GM13976 (cell line): ENCODE data around the gene GGACT.
"Not testable (repeated sequence)": the region's sequence is repeated elsewhere in the genome, so short reads cannot be mapped to it uniquely, and the experiment has no call there.

ENCODE experiments used
- DNase-seq: peaks from one replicate; pipeline ENCODE4 v3.0.0; 2012; ENCODE audit warnings: low spot score
- in situ Hi-C: fragments of 300-500 bp; cut with MboI; formaldehyde crosslinking; loops from one replicate; pipeline ENCODE4 v1.12.0; 2022; ENCODE audit warnings: low sequenced_read_pairs, mixed read lengths, inconsistent platforms; ENCODE audit not compliant: unreplicated experiment
- TF ChIP-seq, protein P1 (sequence below): IDR thresholded peaks from 2 replicates; pipeline ENCODE4 v1.5.1; 2012; ENCODE audit warnings: borderline replicate concordance, mild to moderate bottlenecking; ENCODE audit not compliant: insufficient read depth; ENCODE audit errors: extremely low read depth, missing control alignments, control extremely low read depth

GGACT gene

DNA sequence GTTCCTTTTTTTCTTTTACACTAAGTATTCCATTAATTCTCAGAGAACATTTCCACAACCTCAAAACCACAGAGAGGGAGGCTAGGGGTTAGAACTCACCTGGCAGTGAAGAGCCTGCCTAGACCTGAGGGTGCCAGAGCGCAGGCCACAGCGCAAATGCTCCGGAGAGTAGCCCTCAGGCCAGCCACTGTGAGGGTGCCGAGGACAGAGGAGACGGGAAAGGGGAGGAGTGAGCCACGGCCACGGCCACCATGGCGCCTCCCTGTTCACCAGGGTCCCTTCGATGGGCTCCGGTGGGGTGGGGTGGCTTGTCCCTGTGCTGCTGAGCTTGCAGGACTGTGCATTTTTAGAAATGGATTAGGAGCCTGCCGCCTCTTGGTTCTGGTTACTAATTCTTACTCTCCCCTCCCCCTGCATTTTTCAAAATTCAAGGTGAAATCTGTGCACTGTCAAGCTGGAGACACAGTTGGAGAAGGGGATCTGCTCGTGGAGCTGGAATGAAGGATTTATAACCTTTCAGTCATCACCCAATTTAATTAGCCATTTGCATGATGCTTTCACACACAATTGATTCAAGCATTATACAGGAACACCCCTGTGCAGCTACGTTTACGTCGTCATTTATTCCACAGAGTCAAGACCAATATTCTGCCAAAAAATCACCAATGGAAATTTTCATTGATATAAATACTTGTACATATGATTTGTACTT, 58.8 kb downstream of the GGACT start:
- in situ Hi-C loops: loop anchor here (10.0 kb wide), 1 partner anchor 875 kb away; no protein-coding TSS in a partner anchor
- TF ChIP-seq, protein P1, sequence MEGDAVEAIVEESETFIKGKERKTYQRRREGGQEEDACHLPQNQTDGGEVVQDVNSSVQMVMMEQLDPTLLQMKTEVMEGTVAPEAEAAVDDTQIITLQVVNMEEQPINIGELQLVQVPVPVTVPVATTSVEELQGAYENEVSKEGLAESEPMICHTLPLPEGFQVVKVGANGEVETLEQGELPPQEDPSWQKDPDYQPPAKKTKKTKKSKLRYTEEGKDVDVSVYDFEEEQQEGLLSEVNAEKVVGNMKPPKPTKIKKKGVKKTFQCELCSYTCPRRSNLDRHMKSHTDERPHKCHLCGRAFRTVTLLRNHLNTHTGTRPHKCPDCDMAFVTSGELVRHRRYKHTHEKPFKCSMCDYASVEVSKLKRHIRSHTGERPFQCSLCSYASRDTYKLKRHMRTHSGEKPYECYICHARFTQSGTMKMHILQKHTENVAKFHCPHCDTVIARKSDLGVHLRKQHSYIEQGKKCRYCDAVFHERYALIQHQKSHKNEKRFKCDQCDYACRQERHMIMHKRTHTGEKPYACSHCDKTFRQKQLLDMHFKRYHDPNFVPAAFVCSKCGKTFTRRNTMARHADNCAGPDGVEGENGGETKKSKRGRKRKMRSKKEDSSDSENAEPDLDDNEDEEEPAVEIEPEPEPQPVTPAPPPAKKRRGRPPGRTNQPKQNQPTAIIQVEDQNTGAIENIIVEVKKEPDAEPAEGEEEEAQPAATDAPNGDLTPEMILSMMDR: no peak
- DNase-seq: no peak

DNA sequence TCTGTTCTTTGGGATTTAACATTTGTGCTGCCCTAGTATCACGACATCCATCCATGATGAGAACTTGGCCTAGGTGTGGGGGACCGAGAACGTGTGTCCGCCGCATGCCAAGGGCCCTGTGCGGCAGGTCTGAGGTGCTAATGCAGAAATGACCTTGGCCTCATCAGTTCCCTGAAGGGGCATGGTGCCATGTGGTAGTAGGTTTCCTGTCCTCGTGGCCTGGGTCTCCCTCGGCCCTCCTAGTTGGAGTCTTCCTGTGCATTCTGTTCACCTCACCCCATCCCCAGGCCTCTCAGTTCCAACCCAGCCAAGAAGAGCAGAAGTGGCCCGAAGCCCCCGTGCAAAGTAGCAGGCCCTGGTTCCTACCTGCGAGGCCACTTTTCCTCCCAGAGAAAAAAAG, 59.8 kb downstream of the GGACT start:
- TF ChIP-seq, protein P1: no peak
- in situ Hi-C loops: loop anchor here (10.0 kb wide), 1 partner anchor 874 kb away; no protein-coding TSS in a partner anchor
- DNase-seq: no peak

DNA sequence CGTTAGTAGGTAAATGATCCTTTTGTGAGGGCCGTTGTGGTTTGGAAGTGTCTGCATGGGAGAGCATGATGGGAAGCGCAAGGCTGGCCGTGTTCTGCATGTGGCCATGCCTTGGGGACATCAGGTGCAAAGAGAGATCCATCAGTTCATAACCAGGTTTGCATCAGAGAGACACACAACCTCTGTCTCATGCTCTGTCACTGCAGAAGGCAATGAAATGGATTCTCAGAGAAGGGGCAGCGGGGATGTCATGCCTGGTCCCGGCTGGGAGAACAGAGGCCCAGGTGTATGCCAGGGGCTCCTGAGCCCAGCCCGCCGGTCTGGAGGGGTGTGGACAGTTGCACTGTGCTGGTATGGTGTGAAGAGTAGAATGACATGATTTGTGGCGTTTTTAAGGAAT, 60.2 kb downstream of the GGACT start:
- TF ChIP-seq, protein P1: no peak
- in situ Hi-C loops: loop anchor here (10.0 kb wide), 1 partner anchor 874 kb away; no protein-coding TSS in a partner anchor

DNA sequence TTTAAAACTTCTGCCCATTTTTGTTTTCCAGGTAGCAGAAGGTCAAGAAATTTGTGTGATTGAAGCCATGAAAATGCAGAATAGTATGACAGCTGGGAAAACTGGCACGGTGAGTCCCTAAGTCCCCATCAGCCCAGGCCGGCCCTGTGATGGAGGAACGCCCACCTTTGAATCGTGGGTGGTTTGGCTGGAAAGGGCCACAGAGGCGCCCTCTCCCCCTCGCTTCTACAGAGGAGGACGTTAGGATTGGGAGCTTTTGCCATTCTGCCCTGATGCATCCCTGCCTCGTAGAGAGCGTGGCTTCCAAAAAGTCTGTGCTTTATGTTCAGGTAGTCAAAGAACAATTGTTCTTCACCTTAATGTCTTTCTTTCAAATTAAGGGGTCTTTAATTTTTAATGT, 60.9 kb downstream of the GGACT start:
- no peak for DNase-seq
- in situ Hi-C loops: loop anchor here (10.0 kb wide), 1 partner anchor 873 kb away; no protein-coding TSS in a partner anchor
- TF ChIP-seq, protein P1: no peak

More for the DNA sequence above, 60.2 kb downstream of the GGACT start:
- no peak for DNase-seq

DNA sequence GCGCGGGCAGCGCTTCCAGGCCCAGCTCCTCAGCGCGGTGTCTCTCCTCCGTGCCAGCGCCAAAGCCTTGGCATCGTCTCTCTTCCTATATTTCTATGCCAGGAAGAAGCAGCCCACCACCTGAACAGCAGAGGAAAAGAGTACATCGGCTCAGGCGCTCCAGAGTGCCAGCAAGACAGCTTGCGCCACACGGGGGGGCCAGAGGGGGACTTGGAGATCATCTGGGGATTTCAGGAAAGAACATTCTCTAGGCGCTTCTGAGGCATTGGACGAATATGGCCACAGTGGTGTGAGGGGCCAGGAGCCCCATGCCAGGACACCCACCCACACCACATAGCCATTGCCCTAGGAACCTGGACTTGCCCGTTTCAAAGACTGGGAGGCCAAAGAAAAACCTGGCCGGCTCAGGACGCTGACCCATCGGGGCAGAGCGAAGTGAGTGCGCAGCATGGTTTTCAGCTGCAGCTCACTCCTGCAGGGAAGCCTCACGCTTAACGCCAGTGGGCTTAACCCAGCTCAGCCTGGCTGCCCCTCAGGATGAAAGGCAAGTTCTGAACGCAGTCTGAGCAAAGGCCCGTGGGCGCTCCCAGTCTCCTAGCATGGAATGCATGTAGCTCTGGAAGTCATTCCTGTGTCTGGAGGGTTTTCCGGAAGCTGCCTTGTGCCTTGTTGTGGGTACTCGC, 62.1 kb downstream of the GGACT start:
- TF ChIP-seq, protein P1: no peak
- DNase-seq: no peak
- in situ Hi-C loops: loop anchor here (10.0 kb wide), 1 partner anchor 872 kb away; no protein-coding TSS in a partner anchor

DNA sequence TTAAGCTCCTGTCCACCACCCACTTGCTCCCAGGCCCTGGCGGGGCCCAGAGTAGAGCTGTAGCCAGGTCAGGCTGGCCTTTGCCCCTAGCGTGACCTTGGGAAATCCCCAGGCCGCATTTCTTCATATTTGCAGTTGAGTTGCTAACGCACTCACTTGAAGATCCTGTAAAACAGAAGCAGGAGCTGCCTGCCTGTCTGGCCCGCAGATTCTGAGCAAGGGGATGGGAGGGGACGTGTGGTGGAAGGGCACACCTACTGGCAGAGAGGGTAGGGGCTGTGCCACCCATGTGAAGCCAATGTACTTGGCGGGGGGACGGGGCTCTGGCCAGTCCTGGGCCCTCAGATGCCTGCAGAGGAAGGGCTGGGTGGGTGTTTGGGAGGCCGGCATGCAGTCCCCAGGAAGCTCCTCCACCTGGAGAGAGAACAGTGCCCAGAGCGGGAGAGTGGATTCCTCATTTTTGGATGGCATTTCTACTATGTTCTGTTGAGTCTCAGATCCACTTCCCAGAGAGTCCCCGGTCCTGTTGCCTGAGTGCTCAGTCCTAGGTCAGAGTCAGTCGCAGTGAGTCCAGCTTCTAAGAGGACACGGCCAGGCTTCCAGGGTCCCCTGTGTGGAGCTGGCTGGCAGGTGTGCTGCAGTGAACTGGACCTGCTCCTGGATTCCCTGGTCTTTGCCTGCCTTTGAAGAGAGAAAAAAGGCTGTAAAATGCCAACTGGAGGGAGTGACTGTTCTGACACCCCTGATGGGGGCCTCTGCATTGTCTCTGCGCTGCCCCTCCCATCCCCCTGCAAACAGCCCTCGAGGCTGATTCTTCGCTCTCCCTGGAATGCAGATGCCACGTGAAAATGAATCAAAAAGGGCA, 62.9 kb downstream of the GGACT start:
- in situ Hi-C loops: loop anchor here (10.0 kb wide), 1 partner anchor 871 kb away; no protein-coding TSS in a partner anchor
- TF ChIP-seq, protein P1: no peak
- no peak for DNase-seq

DNA sequence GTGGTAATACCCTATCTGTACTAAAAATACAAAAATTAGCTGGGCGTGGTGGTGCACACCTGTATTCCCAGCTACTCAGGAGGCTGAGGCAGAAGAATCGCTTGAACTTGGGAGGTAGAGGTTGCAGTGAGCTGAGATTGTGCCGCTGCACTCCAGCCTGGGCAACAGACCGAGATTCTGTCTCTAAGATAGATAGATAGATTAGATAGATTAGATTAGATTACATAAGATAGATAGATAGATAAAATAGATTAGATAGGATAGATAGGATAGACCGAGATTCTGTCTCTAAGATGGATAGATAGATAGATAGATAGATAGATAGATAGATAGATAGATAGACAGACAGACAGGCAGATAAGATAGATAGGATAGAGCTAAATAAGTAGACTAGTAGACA, 63.9 kb downstream of the GGACT start:
- in situ Hi-C loops: loop anchor here (10.0 to 25.0 kb wide), 2 partner anchors 612 to 870 kb away; no protein-coding TSS in a partner anchor

More for the DNA sequence above, 63.9 kb downstream of the GGACT start:
- not testable (repeated sequence) for DNase-seq
